Aorta (tissue), 5 donors: ENCODE data around the gene CDHR1. TPM values are rescaled to one million over a fixed set of nuclear protein-coding genes. Genes with fewer than 3 reads are reported as not detected.

Experiments
- ATAC-seq: fragments of 200-7000 bp; cut with Tn5 transposase; one replicate; pipeline ENCODE4 v1.9.1; 2022; ENCODE audit warnings: moderate library complexity; ENCODE audit not compliant: low FRiP score
- DNase-seq, 2 donors: peaks; one replicate each; pipeline ENCODE4 v3.0.0-alpha.2; 2020
- H3K27ac ChIP-seq, 2 donors: one replicate each; pipeline ENCODE4 v1.5.1; 2013; ENCODE audit warnings: low read length in 2 of 2, mild to moderate bottlenecking in 2 of 2, moderate library complexity in 2 of 2, control low read depth in 1 of 2, inconsistent platforms in 1 of 2, low read depth in 1 of 2
- H3K27me3 ChIP-seq, 2 donors: one replicate each; pipeline ENCODE4 v1.6.1; 2013; ENCODE audit warnings: control low read depth in 1 of 2, low read length in 1 of 2, mild to moderate bottlenecking in 1 of 2, moderate library complexity in 1 of 2; ENCODE audit not compliant: insufficient read depth in 2 of 2, control insufficient read depth in 1 of 2
- H3K36me3 ChIP-seq, 2 donors: one replicate each; pipeline ENCODE4 v1.6.1; 2013; ENCODE audit warnings: control low read depth in 1 of 2, low read length in 1 of 2, mild to moderate bottlenecking in 1 of 2; ENCODE audit not compliant: insufficient read depth in 2 of 2, control insufficient read depth in 1 of 2
- H3K4me1 ChIP-seq, 2 donors: one replicate each; pipeline ENCODE4 v1.6.1; 2013; ENCODE audit warnings: low read length in 2 of 2, control low read depth in 1 of 2, mild to moderate bottlenecking in 1 of 2, moderate library complexity in 1 of 2; ENCODE audit not compliant: insufficient read depth in 2 of 2, control insufficient read depth in 1 of 2
- H3K4me3 ChIP-seq, 2 donors: one replicate each; pipeline ENCODE4 v1.5.1; 2013; ENCODE audit warnings: low read length in 2 of 2, control low read depth in 1 of 2, mild to moderate bottlenecking in 1 of 2
- H3K9me3 ChIP-seq: one replicate; pipeline ENCODE4 v1.6.1; 2013; ENCODE audit warnings: mild to moderate bottlenecking, low read length; ENCODE audit not compliant: control insufficient read depth
- WGBS, 2 donors: extraction: QIAGEN DNeasy Blood & Tissue Kit; methylation state at CpG; one replicate each; pipeline ENCODE4 v1.1.7; 2013; 5-methylcytosine and 5-hydroxymethylcytosine counted together
- intact Hi-C, 2 donors: fragments of 100-400 bp; cut with DNase I; formaldehyde crosslinking; loops; one replicate each; pipeline versions ENCODE4 v1.14.2 to v1.15.0; 2022
- polyA plus RNA-seq, 2 donors: library from polyadenylated mRNA; stranded (reverse); fragments of 200-250 nt; gene quantifications; one replicate each; pipeline ENCODE4 v1.2.3, GENCODE V29; 2013
- total RNA-seq, 2 donors: library from RNA; stranded (reverse); fragmentation: NEBNext Ultra II Directional; extraction: Animal tissue kit (Norgen Biotek cat#: 25700); gene quantifications; one replicate each; pipeline ENCODE4 v1.2.1, GENCODE V29; 2021
- donor health status: healthy with polysubstance abuse.
- donor health status: Bipolar disorder and iron deficiency.
- donor health status: DM: no; HTN: no; CAD: no.
- donor health status: DM: no; HTN: no; CAD: no.
- donor health status: DM: yes; HTN: yes; CAD: no.

CDHR1 gene
- total and polyA plus RNA-seq, 4 donors: 0.32 to 0.42 TPM; not detected in 2

DNA sequence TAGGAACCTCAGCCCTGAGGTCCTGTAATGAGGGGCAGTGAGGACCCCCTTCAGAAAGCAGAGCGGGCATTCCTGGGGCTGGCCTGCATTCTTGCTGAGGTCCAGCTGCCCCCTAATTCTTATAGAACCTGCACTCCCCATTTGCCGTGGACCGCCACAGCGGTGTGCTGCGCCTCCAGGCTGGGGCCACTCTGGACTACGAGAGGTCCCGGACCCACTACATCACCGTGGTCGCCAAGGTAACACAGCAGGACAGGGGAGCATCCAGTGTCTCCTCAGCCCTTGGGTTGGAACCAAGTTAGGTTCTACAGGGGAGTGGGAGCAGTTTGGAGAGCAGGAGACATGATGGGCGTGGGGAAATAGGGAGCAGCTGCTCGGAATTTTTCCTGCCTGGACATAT lies 7.3 kb downstream of the CDHR1 start:
- Histone ChIP-seq H3K4me3 (no peak overlapping the region), H3K36me3 (no peaks in the 10 kb centered on the region), H3K4me1 (no peaks in the 10 kb centered on the region), H3K9me3 (no peaks in the 10 kb centered on the region), H3K27me3 (no peaks in the 10 kb centered on the region), H3K27ac (no peak overlapping the region)
- peak in 1 of 2 donors; percentile 60 for DNase-seq
- no peak for ATAC-seq
- 85 to 90% methylated on average over 11 of the region's 11 CpGs for WGBS, 2 donors
- intact Hi-C loops: no loop called here

- no peak overlapping the region for H3K27ac ChIP-seq
- DNase-seq (no peak), ATAC-seq (no peak)
- H3K4me3 ChIP-seq: no peak overlapping the region
- WGBS, 2 donors: 85 to 88% methylated on average over 5 of the region's 5 CpGs
- H3K9me3 ChIP-seq: no peaks in the 10 kb centered on the region
- no peaks in the 10 kb centered on the region for H3K27me3 ChIP-seq
- intact Hi-C loops: no loop called here
- H3K4me1 ChIP-seq: no peaks in the 10 kb centered on the region
- no peaks in the 10 kb centered on the region for H3K36me3 ChIP-seq
These were observed 8.0 kb downstream of the CDHR1 start for GRCh38 chr10:84202349-84202748.

DNA sequence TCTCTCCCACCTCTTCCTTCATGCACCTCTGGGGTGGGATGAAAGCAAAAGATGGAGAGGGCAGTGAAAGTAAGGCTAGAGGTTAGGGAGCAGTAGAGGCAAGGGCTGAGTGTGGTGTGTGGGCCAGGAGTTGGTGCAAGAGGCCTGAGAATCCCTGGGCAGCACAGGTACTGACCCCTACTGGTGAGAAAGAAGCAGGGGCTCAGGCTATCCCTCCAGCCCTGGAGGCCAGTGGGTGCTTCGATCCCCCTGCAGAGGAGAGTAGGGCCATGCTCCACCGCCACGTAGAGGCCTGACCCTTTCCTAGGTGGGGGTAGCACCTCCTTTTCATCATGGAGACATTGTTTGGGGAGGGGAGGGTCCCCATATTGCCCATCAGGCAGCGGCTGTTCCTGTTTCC lies 9.8 kb downstream of the CDHR1 start:
- intact Hi-C loops: no loop called here
- WGBS, 2 donors: 86 to 90% methylated on average over 4 of the region's 4 CpGs
- ATAC-seq: peak; percentile 6

DNA sequence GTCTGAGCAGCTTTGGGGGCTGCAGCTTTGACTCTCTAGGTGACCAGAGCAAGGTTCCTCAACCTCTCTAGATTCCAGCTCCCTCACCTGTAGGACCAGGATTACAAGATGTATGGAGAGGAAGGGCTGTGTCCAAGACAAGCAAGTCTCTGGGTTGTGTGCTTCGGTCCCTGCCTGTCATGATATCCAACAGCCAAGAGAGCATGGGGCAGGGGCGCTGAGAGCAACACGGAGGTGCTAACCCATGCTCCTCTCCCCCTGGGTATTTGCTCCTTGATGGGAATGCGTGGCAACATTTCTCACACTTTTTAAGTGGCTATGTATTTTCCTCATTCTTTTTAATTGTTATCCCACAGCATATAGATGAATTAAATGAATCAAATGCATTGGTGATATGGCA lies 10.3 kb downstream of the CDHR1 start:
- intact Hi-C loops: no loop called here
- DNase-seq: no peak
- Histone ChIP-seq H3K27ac (no peak overlapping the region), H3K9me3 (no peaks in the 10 kb centered on the region), H3K4me1 (no peaks in the 10 kb centered on the region), H3K36me3 (no peaks in the 10 kb centered on the region), H3K27me3 (no peaks in the 10 kb centered on the region), H3K4me3 (no peak overlapping the region)
- WGBS, 2 donors: 90 to 91% methylated on average over 4 of the region's 4 CpGs
- ATAC-seq: no peak

More for the DNA sequence above, 9.8 kb downstream of the CDHR1 start:
- H3K27me3 ChIP-seq: no peaks in the 10 kb centered on the region
- H3K4me1 ChIP-seq: no peaks in the 10 kb centered on the region
- H3K27ac ChIP-seq: no peak overlapping the region
- DNase-seq: no peak
- H3K36me3 ChIP-seq: no peaks in the 10 kb centered on the region
- no peaks in the 10 kb centered on the region for H3K9me3 ChIP-seq
- H3K4me3 ChIP-seq: no peak overlapping the region

DNA sequence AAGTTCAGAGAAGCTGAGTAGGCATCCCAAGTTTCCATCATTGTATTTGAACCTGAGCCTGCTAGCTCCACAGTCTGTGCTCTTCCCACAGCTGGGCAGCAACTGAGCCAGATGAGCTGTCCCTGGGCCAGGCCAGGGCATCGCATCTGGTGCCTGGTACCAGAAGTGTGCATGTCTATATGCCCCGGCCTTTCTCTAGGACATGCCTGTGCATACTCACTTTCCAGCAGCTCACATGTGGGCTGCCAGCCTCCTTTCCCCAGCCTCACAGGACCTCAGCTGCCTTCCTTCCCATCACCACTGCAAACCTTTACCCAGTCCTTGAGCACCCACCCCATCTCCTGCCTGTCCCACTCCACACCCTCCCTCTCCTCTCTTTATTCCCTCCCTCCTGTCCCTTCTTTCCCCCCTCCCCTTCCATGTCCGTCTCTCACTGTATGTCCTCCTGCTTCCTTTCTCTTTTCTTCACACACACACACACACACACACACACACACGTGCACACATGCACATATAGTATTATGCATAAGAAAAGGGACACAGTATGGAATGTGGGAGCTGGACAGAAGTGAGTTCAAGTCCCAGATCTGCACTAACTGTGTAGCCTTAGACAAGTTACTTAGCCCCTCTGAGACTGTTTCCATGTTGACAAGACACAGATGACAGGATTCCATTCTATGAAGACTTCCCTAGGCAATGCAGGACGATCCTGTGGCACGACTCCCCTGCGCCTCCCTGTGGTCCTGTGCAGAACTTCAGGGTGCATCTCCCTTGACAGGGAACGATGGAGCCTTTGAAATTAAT lies 10.9 kb downstream of the CDHR1 start:
- H3K27me3 ChIP-seq: no peaks in the 10 kb centered on the region
- no peak for ATAC-seq
- no peaks in the 10 kb centered on the region for H3K4me1 ChIP-seq
- no peak overlapping the region for H3K4me3 ChIP-seq
- DNase-seq: no peak
- no peaks in the 10 kb centered on the region for H3K9me3 ChIP-seq
- intact Hi-C loops: no loop called here
- no peaks in the 10 kb centered on the region for H3K36me3 ChIP-seq
- WGBS, 2 donors: 32 to 37% methylated on average over 8 of the region's 8 CpGs
- no peak overlapping the region for H3K27ac ChIP-seq

DNA sequence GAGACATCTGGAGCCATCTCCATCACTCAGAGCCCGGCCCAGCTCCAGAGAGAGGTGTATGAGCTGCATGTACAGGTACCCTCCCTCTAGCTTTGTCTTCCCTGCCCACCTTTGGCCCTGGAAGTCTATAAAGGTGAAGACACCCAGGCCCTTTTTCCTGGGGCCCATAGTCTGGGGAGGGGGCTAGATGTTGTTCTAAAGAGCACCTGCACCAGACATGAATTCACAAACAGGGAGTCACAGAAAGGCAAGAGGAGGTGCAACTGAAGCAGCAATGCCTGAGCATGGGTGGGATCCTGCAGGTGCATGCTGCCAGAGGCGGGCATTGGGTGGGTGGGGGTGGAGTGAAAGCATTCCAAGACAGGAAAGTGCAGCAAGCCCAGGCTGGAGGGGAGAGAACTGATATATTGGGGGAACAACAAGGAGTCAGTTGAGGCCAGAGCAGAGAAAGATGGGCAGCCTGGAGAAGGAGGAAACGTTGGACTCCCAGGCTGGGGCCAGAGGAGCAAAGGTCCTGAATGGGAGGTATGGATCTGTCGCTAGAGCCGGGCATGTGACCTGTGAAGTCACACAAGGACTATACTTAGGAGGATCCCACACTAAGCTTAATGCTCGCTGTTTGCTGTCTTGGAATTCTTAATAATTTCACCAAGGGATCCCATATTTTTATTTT lies 11.7 kb downstream of the CDHR1 start:
- WGBS, 2 donors: 69 to 71% methylated on average over 6 of the region's 6 CpGs
- Histone ChIP-seq H3K4me3 (no peak overlapping the region), H3K9me3 (no peaks in the 10 kb centered on the region), H3K27ac (no peak overlapping the region), H3K27me3 (no peaks in the 10 kb centered on the region), H3K36me3 (no peaks in the 10 kb centered on the region), H3K4me1 (no peaks in the 10 kb centered on the region)
- no peak for ATAC-seq
- DNase-seq: no peak
- intact Hi-C loops: no loop called here

- Histone ChIP-seq H3K4me1 (no peaks in the 10 kb centered on the region), H3K9me3 (no peaks in the 10 kb centered on the region), H3K4me3 (no peak overlapping the region), H3K27me3 (no peaks in the 10 kb centered on the region), H3K27ac (no peak overlapping the region), H3K36me3 (no peaks in the 10 kb centered on the region)
- intact Hi-C loops: no loop called here
- ATAC-seq: no peak
- WGBS, 2 donors: 86% methylated on average over 10 of the region's 10 CpGs
- DNase-seq: peak in 1 of 2 donors; percentile 26
These were observed 13.7 kb downstream of the CDHR1 start for GRCh38 chr10:84208023-84208422.

DNA sequence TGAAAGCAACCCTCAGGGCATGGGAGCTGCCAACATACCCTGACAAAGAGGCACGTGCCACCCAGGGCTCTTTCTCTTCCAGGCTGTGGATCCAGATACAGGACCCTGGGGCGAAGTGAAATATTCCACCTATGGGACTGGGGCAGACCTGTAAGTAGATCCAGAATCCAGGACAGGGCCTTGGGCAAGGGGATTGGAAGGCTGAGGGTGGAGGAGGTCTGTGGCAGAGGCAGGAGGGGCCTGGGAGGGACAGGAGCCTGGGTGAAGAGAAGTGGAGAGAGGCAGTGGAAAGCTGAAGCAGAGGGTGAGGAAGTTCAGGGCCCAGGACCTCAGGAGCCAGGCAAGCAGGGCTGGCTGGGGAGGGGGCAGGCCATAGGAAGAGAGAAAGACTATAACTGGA lies 17.2 kb downstream of the CDHR1 start:
- intact Hi-C loops: no loop called here
- no peaks in the 10 kb centered on the region for H3K9me3 ChIP-seq
- H3K27me3 ChIP-seq: no peaks in the 10 kb centered on the region
- no peaks in the 10 kb centered on the region for H3K36me3 ChIP-seq
- H3K4me1 ChIP-seq: no peaks in the 10 kb centered on the region
- H3K4me3 ChIP-seq: no peak overlapping the region
- H3K27ac ChIP-seq: no peak overlapping the region
- 81 to 85% methylated on average over 2 of the region's 2 CpGs for WGBS, 2 donors
- peak in 1 of 2 donors; percentile 39 for DNase-seq
- ATAC-seq: no peak

- no peaks in the 10 kb centered on the region for H3K9me3 ChIP-seq
- H3K27ac ChIP-seq: no peak overlapping the region
- H3K4me3 ChIP-seq: no peak overlapping the region
- intact Hi-C loops: no loop called here
- no peaks in the 10 kb centered on the region for H3K27me3 ChIP-seq
- whole genome bisulfite sequencing, 2 donors: 79 to 80% methylated on average over 5 of the region's 5 CpGs
- ATAC-seq (no peak), DNase-seq (no peak)
- no peaks in the 10 kb centered on the region for H3K4me1 ChIP-seq
- H3K36me3 ChIP-seq: no peaks in the 10 kb centered on the region
These were observed 17.7 kb downstream of the CDHR1 start for GRCh38 chr10:84212014-84212413.
